Fibroblast of villous mesenchyme (primary cell): Measurements from ENCODE around the gene IER5L. TPM values are rescaled to one million over a fixed set of nuclear protein-coding genes. Genes with fewer than 3 reads are reported as not detected.
A peak's percentile ranks its signal among the peaks of the same experiment; 100 is the strongest.

Source experiments
- DNase-seq: peaks from one replicate; pipeline ENCODE4 v3.0.0-alpha.2; 2010; ENCODE audit warnings: low read depth
- H3K4me3 ChIP-seq: 2 replicates; pipeline ENCODE4 v1.5.1; 2011; ENCODE audit warnings: low read depth, mild to moderate bottlenecking, low read length
- total RNA-seq: library from RNA; depleted of rRNA; stranded (reverse); fragments of >200 nt; gene quantifications from 2 replicates; pipeline ENCODE4 v1.2.3, GENCODE V29; 2012
- TF ChIP-seq, protein P1 (sequence below): IDR thresholded peaks from 2 replicates; pipeline ENCODE4 v1.5.1; 2012; ENCODE audit warnings: low read depth, mild to moderate bottlenecking, low read length; ENCODE audit not compliant: insufficient read depth

The IER5L gene
- total RNA-seq, 1 donor = 60.5 TPM

DNA sequence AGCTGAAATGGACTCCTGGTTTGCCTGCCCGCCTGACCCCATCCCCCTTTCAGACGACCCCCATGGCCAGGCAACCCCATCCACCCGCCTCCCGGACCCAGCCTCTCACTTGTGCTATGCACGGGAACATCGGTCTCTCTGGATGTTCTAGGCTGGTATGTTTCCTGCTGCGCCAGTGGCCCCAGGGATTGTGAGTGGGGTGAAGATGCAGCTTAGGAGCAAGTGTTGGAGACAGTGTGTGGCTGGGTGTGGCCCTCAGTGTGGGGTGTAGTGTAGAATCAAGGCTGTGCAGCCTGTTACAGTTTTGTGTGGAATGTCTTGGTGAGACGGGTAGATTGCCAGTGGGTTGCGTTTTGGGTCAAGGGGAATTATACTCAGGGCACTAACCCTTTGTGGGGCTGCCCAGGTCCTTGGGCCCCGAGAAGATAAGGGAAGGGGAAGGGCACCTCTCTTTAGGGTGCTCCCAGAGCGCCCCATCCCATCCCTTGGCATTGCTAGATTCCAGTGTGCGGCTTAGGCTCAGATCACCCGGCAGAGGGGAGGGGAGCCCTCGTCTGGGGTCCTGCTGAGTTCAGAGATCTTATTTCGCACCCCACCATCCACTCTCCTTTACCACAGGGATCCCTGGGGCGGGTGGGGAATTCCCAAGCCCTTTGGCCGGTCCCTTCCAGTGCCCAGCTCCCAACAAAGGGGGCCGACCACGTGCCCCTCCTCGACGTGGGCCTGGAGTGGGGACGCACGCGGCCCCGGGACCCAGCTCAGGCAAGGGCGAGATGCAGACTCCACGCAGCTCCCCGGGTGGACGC is 4.6 kb downstream of the IER5L start:
- no peak for DNase-seq
- TF ChIP-seq, protein P1, sequence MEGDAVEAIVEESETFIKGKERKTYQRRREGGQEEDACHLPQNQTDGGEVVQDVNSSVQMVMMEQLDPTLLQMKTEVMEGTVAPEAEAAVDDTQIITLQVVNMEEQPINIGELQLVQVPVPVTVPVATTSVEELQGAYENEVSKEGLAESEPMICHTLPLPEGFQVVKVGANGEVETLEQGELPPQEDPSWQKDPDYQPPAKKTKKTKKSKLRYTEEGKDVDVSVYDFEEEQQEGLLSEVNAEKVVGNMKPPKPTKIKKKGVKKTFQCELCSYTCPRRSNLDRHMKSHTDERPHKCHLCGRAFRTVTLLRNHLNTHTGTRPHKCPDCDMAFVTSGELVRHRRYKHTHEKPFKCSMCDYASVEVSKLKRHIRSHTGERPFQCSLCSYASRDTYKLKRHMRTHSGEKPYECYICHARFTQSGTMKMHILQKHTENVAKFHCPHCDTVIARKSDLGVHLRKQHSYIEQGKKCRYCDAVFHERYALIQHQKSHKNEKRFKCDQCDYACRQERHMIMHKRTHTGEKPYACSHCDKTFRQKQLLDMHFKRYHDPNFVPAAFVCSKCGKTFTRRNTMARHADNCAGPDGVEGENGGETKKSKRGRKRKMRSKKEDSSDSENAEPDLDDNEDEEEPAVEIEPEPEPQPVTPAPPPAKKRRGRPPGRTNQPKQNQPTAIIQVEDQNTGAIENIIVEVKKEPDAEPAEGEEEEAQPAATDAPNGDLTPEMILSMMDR = no peak
- H3K4me3 ChIP-seq = peak overlapping the region; percentile 91

DNA sequence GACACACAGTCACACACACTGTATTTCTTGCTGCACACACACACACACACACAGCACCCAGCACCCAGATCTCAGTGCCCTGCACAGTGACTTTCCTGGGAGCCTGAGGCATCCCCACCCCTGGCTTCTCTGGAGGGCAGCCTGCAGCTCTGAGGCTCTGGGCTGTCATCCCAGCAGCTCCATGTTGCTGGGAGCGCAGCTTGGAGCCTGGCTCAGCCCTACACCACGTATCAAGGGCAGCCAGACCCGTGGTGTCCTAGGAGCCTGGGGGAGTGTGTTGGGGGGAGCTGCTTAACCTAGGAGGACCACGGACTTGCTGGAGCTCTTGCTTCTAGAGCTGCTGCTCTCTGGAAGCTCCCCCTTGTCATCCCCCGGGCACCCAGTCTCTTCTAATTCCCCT is 5.2 kb downstream of the IER5L start:
- no peak for DNase-seq
- no peak overlapping the region for H3K4me3 ChIP-seq
- TF ChIP-seq, protein P1 = no peak

DNA sequence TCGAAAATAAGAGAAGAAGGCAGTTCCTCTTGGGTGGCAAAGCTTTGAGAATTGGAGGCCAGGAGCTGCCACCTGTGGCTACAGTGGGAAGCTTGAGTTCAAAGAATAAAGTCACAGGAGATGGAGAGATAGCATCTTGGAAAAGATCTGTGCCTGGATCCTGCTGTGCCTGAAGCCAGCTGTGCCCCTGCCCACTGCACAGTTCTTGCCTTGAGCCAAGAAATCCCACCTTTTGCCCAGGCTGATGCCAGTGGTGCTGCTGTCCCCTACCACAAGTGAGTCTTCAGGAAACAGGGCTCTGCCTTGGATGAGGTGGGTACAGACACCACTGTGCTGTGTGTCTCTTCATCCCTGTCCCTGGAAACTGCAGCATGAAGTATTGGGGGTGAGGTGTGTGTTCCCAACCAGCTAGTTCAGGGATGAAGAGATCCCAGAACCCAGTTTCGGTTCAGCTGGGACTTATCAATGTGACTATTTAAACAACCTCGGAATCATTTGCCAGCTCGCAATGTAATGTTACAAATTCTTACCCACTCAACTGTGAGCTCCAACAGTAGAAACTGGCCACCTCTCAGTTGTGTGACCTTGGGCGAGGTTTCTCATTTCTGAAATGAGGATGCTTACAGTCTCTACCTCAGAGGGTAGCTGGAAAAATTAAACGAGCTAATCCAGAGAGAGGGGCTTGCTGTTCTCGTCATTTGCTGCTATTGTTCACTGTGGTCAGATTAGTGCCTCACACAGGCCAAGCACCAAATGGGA is 5.9 kb downstream of the IER5L start:
- no peak overlapping the region for H3K4me3 ChIP-seq
- TF ChIP-seq, protein P1 = no peak
- no peak for DNase-seq

DNA sequence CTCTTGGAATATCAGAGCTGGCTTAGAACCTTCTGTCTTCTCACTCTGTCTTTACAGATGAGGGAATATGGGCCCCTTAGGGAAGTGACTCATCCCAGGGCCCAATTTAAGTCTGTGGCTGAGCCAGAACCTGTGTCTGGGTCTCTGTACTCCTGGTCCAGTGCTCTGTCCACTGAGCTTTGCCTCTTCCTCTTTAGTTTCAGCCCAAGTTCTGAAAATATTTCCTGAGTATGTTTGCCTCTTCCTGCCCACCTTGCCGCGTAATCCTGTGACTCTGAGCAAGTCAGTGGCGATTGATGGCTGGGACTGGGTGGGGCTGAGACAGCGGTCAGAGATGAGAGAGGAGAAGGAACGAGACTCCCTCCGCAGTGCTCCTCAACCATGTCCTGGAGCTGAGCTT is 7.8 kb downstream of the IER5L start:
- no peak for DNase-seq
- no peak overlapping the region for H3K4me3 ChIP-seq
- TF ChIP-seq, protein P1 = no peak

DNA sequence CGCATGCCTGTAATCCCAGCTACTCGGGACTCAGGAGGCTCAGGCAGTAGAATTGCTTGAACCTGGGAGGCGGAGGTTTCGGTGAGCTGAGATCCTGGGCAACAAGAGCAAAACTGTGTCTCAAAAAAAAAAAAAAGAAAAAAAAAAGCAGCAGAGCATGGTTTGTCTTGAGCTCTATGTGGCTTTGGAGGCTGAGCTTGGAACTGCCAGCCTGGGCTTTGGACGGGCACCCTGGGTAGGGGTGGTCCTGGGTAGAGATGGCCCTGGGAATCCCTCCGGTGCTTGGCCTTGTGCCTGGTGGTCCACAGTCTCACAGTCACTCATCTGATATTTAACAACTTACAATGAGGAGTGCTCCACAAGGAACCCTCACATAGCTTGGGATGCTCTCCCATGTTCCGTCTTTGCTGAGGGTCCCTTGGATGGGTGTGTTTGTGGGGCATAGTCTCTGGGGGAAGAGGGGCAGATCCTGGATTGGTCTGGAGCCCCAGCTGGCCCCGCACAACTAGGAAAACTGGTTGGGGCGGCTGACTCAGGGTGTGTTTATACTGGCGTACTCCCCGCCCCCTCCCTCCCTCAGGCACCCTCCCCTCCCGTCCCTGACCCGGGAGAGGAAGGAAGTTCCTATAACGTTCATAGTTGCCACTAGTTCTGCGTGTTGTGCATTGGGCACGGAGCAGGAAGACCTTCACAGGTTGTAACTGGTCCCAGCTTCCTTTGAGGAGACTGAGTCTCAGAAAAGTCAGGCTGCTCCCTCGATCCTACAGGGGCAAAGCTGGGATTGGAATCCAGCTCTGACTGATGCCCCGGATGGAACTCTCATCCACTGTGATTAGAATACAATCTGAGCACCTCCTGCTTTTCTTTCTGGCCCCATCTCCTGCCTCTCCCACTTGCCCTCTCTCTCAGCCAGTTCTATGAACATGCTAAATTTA is 11.2 kb downstream of the IER5L start:
- peak overlapping the region; percentile 36 for H3K4me3 ChIP-seq
- TF ChIP-seq, protein P1 = no peak
- peak; percentile 83 for DNase-seq

DNA sequence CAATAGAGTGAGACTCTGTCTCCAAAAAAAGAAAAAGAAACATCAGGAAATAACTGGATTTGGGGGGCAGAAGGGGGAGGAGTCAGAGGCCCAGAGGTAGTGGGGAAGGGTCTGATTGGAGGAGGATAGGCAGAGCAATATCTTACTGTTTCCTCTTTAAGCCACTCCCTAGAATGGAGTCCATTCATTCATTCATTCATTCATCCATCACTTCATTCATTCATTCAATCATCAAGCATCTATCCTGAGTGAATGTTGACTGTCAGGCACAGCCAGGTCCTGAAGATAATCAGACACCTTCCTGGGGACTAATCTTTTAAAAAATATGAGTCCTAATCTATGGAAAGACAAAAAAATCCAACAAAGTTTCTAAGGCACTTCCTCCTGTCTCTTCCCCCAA is 12.9 kb downstream of the IER5L start:
- TF ChIP-seq, protein P1 = no peak
- H3K4me3 ChIP-seq = no peak overlapping the region
- DNase-seq = no peak
